ENCODE data around the gene GADD45A. TPM values are rescaled to one million over a fixed set of nuclear protein-coding genes. Genes with fewer than 3 reads are reported as not detected.

GADD45A gene
- total and polyA plus RNA-seq, 12 donors, result 26.2 to 148 (median 59.7) TPM

- ATAC-seq (no peak), DNase-seq (no peak)
- Histone ChIP-seq H3K4me1 (peaks cover 2 to 42% (median 35%) of the 10 kb centered on the region in 9 donors), H3K27ac (peak overlapping the region in 2 of 10 donors; percentile 10 to 99), H3K27me3 (no peaks in the 10 kb centered on the region), H3K4me3 (no peak overlapping the region), H3K36me3 (peaks cover 0 to 45% (median 18%) of the 10 kb centered on the region in 9 donors), H3K9me3 (no peaks in the 10 kb centered on the region)
- 56 to 60% methylated on average over 3 of the region's 3 CpGs for WGBS, 2 donors
- TF ChIP-seq CTCF (IDR thresholded peaks at IDR 0.05), result no peak
- intact Hi-C loops (cut with DNase I), result loop anchor here (5.0 to 10.0 kb wide), 10 partner anchors 34 to 154 kb away; partner anchors contain the start of gene GNG12 (in 1 of the 10)
Measured at GRCh38 chr1:67688526-67689219, 3.7 kb downstream of the GADD45A start.

GRCh38 chr1:67689267-67690017 is 4.4 kb downstream of the GADD45A start:
- H3K36me3 ChIP-seq, result peaks cover 0 to 45% (median 18%) of the 10 kb centered on the region in 9 donors
- WGBS, 2 donors, result 61 to 62% methylated on average over 3 of the region's 3 CpGs
- DNase-seq (no peak), ATAC-seq (no peak)
- peak overlapping the region in 2 of 10 donors; percentile 10 to 99 for H3K27ac ChIP-seq
- intact Hi-C loops (cut with DNase I), result loop anchor here (5.0 to 10.0 kb wide), 11 partner anchors 33 to 155 kb away; partner anchors contain the start of gene GNG12 (in 1 of the 10)
- TF ChIP-seq CTCF (IDR thresholded peaks at IDR 0.05), result no peak
- peaks cover 2 to 34% (median 30%) of the 10 kb centered on the region in 9 donors for H3K4me1 ChIP-seq
- no peak overlapping the region for H3K4me3 ChIP-seq
- H3K27me3 ChIP-seq, result no peaks in the 10 kb centered on the region
- no peaks in the 10 kb centered on the region for H3K9me3 ChIP-seq

- H3K4me3 ChIP-seq, result no peak overlapping the region
- no peaks in the 10 kb centered on the region for H3K9me3 ChIP-seq
- no peaks in the 10 kb centered on the region for H3K27me3 ChIP-seq
- DNase-seq, result no peak
- no peak for ATAC-seq
- peaks cover 2 to 31% (median 28%) of the 10 kb centered on the region in 9 donors for H3K4me1 ChIP-seq
- H3K36me3 ChIP-seq, result peaks cover 0 to 45% (median 18%) of the 10 kb centered on the region in 9 donors
- intact Hi-C loops (cut with DNase I), result loop anchor here in 2 of 10 donors (5.0 to 10.0 kb wide), 2 partner anchors 47 to 125 kb away; no protein-coding TSS in a partner anchor
- H3K27ac ChIP-seq, result no peak overlapping the region
- no peak for TF ChIP-seq CTCF (IDR thresholded peaks at IDR 0.05)
Measured at GRCh38 chr1:67690018-67690363, 5.0 kb downstream of the GADD45A start.

- H3K9me3 ChIP-seq, result no peaks in the 10 kb centered on the region
- TF ChIP-seq CTCF (IDR thresholded peaks at IDR 0.05), result no peak
- no peak for ATAC-seq
Measured at GRCh38 chr1:67690411-67690810, 5.4 kb downstream of the GADD45A start.

More at GRCh38 chr1:67690411-67690810, 5.4 kb downstream of the GADD45A start:
- H3K27ac ChIP-seq, result no peak overlapping the region
- DNase-seq, result no peak
- H3K4me1 ChIP-seq, result peaks cover 2 to 31% (median 28%) of the 10 kb centered on the region in 9 donors
- peaks cover 0 to 45% (median 18%) of the 10 kb centered on the region in 9 donors for H3K36me3 ChIP-seq
- 94 to 97% methylated on average over 2 of the region's 2 CpGs for WGBS, 2 donors
- no peak overlapping the region for H3K4me3 ChIP-seq
- intact Hi-C loops (cut with DNase I), result loop anchor here in 2 of 10 donors (5.0 to 10.0 kb wide), 2 partner anchors 47 to 126 kb away; no protein-coding TSS in a partner anchor
- H3K27me3 ChIP-seq, result no peaks in the 10 kb centered on the region
